NAMALWA (cell line): ENCODE results near the gene FLVCR1.

Experiments
- DNase-seq: peaks from one replicate; pipeline ENCODE4 v3.0.0-alpha.2; 2015; ENCODE audit warnings: low spot score

The FLVCR1 gene

DNA sequence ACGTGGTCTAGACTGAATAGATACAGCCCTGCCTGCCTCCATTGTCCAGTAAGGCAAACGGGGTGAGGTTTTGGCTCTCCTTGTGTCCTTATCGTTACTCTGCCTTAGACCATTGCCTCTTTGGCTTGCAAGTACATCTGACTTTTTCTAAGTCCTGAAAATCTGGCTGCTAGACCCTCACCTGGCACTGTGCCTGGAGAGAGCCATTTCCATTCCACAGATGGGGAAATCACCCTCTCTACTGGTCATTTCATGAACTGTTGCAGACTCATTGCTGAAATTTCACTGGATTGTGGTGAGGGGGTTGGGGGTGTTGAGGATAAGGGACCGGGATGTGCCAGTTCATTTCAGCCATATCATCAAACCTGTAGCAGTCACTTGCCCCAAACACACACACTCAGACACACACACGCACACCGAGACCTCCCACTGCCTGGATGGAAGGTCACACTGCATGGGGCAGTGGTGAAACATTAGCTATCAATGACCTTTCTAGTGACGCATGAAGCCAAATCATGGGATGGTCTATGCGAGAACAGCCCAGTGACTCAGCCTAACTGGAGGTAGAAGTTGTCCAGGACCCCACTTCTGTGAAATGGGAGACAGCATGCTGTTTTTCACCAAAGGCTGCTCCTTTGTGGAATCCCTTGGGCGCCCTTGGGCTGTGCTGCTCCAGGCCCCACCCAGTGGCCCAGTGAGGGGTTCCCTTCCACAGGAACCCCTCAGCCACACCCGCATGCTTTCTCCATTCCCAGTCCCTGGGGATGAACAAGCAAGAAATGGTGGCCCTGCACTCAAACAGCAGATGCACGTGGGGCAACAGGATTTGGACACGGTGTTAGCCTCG is 57.4 kb downstream of the FLVCR1 start:
- peak; percentile 15 for DNase-seq

DNA sequence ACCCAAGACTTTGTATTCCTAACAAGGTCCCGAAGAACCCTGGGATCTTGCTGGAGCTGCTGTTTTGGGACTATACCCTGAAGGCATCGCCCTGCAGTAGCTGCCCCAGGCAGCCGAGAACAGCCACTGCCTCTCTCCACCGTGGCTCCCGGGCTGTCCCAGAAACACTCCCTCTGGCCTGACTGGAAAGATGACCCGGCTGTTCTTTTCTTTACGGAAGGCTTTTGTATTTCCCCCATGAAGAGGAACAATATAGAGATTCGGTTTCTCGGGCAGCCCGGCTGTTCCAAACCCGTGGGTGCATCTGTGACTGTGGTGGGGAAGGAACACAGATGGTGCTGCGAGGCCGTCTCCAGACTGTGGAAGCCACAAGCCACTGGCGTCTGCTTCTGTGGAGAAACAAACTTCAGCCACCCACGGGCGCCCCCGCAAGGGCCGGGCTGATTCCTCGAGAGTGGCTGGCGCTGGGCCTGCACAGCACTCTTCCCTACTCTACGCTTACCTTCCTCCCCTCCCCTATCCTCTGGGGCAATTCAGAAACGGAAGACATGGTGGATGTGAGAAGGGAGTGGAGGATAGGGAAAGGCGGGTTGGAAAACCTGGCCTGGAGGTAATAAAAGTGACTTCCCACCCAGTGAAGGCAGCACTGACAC is 58.5 kb downstream of the FLVCR1 start:
- DNase-seq: no peak

DNA sequence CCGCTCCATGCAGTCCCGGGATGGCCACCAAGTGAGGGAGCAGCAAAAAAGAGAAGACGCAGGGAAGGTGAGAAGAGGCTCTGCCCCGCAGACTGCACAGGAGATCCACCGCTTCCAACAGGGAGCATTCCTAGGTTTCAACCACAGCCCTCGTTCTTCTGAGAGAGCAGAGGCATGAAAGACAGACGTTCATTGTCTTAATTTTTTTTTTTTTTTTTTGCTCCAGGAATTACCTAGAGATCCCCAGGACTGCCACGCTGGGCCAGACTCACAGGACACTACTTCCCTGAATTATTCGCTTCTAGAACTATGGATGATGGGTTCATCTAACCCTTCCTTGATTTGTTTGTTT is 59.0 kb downstream of the FLVCR1 start:
- DNase-seq: no peak

DNA sequence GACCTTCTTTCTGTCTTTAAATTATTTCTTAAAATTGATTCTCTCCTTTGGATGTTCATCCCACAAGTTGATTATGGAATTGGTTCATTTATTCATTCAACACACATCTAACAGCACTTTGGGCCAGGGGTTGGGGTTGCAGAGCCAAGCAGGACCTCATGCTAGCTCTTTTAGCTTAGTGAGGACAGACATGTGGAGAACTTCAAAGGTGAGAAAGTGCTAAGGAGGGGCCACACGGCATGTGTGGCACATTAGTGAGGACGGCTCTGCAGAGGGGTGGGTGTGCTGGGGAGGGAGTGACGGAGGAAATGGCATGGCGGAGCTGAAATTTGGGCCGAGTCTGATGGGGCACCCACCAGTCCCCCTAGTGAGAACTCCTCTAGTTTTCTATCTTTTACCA is 59.8 kb downstream of the FLVCR1 start:
- no peak for DNase-seq

DNA sequence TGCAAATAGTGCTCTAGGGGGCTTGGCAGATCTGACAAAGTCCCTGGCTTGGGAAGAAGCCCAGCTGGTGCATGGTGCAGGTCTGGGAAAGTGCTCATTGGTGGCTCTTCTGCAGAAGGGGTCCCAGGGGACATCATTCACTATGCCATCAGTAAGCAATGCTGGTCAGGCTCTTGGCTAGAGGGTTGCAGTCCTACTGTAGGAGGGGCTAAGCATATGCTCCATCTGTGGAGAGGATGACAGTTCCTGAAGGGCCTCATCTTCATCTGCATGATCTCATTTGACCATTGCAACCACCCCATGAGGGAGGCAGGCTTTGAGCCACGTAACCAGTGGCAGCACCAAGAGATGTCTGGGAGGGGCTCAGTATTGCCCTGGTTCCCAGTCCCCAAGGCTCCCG is 60.7 kb downstream of the FLVCR1 start:
- DNase-seq: no peak

DNA sequence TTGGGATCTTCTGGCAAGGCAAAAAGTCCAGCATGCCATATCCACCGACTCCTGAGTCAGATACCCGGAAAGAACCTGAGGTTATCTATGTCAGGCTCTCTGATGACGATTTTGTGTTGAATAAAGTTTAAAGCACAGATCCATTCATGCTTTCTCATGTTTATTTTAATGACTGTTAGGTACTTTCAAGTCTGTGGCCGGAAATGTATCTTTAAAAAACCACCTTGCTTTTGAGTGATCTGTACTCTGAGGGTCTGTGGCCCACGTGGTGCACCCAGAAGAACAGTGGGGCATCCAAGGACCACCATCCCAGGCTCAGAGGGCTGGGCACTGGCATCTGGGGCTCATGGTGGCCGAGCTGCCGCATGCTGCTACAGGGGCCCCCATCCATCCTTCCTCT is 62.2 kb downstream of the FLVCR1 start:
- no peak for DNase-seq

DNA sequence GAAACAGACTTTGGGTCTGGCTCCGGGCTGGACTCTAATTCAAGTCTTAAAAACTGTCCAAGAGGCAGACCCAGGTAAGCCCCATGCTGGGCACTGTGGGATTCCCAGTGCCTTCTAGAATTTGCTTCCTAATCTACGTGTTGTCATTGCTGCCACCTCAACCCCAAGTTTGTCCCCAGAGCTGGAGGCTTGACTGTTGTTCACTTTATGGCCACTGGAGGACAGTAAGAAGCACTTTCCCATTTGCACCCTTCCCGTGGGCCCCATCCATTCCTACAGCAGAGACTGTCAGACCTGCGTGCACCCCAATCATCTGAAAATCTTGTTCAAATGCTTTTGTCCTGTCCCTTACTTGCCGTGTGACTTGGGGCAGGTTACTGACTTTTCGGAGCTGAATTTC is 62.8 kb downstream of the FLVCR1 start:
- peak; percentile 14 for DNase-seq

DNA sequence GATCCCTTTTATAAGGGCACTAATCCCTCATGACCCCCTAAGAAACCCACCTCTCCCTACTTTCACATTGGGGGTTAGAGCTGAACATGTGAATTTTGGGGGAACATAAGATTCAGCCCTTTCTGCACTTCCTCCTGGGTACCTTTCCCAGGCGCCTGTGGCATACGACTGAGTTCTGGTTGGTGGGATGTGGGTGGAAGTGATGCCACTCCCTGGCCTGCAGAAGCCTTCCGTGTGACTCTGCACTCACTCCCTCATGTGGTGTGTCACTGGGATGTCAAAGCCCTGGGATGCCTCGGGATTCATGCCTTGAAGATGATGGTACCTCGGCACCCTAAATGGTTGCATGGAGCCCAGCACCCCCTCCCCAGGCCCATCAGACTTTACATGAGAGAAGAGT is 63.9 kb downstream of the FLVCR1 start:
- DNase-seq: no peak

DNA sequence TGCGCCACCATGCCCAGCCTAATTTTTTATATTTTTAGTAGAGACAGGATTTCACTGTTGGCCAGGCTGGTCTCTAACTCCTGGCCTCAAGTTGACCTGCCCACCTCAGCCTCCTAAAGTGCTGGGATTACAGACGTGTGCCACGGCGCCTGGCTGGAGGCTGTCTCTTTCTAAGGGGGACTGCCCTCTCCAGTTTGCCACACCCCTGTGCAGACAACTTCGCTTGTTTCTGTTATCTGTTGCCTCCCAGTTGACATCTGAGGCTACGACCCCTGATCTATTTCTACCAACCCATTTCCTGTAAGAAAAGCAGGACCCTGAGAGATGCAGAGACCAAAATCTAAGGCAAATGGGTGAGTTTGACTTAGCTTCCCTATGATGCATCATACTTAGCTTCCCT is 68.3 kb downstream of the FLVCR1 start:
- DNase-seq: no peak

DNA sequence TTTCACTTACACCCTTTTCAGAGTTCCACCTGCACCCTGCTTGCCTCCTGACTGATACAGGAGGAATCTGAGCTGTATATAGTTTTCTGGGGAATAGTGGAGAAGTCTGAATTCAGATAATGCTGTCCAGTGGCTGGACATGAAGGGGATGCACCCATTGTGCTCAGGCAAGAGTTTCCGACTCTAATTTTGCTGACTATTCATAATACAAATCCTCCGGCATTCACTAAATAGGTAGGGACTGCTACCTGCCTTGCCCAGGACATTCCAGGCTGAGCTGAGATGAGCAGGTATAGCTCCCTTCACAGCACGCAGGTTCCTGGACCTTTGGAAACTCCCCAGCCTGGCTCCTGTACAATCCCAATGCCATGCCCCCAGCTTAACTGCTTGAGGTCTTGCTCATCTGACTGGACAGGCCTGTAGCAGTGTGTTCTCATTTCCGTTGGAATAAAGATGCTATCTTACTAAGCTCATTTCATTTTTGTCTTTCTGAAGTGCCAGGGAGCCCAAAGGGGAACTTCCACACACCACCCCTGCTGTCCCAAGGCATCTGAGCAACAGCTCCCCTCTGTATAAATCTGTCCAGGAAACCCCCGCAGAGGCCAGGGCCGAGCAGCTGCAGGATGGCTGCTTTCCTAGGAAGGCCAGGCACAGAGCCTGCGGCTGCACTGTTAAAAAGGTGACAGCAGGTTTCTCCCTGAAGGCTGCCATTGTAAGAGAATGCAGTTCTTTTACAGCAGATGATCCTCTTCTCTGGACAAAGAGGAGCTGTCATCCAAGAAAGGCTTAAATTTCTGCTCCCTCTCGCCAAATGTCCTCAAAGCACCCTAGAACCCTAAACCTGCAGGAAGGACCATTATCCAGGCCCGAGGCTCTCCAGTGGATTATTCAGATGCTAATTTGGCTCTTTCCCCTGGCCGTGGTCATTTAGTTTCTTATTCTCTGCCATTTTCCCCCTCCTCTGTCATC is 70.5 kb downstream of the FLVCR1 start:
- DNase-seq: no peak

DNA sequence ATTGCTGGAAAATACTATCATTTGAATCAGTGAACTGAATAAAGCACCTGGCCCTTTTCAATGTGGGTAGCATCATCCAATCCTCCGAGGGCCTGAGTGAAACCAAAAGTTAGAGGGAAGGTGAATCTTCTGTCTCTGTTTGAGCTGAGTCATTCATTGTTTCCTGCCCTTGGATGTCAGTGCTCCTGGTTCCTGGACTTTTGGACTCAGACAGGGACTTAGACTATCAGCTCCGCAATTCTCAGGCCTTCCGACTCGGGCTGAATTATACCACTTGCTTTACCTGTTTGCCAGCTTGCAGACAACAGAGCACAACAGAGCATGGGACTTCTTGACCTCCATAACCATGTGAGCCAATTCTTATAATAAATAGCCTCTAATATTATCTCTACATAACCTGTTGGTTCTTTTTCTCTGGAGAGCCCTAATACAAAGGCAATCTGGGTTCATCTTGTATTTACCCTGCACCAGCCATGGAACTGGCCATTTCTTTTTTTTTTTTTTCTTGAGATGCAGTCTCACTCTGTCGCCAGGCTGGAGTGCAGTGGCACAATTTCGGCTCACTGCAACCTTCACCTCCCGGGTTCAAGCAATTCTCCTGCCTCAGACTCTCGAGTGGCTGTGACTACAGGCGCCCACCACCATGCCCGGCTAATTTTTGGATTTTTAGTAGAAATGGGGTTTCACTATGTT is 73.1 kb downstream of the FLVCR1 start:
- DNase-seq: no peak

DNA sequence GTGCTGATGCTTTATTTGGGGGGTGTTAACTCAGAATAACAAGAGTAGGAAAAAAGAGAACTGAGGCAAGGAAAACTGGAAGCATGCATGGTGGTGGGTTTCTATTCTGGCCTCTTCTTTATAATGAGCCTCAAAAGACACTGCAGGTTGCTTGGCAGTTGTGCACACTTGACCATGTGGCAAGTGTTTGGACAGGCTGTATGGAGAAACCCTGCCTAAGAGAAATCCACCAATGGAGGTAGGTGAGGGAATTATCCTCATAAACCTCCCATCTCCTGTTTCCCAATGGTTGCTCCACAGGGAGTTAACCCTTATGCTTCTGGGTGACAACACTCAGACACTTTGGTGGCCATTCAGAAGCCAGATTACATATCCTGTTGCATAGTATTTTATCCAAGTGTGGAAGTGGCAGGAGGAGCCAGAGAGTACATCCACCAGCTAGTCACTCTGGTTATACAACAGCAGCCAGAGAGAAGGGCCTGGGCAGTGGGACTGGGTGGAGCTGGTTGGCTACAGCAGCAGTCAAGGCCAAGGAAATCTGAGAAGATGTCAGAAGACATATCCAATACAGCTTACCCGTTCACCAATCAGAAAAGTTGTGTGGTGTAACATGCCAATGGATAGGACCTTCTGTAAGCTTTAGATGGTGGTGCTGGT is 75.9 kb downstream of the FLVCR1 start:
- DNase-seq: no peak

DNA sequence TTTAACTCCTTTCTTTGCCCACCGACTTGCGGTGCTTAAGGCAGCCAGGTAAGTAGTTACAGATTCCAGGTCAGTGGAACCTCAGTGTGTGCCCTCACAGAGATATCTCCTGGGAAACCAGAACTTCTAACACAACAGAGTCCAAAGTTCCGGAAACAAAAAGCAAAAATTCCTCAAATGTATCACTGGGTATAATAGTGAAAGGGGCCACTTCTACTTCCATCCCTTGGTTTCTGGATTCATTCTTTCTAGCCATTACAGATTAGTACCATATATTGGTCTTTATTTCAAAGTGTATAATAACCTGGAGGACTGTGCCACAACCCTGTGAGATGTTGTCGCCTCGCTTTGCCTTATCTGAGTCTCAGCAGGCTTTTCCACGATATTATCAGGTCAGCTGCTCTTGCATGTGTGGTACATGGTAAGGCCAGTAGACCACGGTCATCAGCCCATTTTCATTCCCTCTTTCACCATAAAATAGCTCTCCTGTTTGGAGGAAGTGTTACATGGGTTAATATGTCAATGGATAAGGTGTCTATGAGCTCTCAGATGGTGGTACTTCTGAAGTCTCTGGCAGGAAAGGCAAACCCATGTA is 77.4 kb downstream of the FLVCR1 start:
- DNase-seq: no peak

DNA sequence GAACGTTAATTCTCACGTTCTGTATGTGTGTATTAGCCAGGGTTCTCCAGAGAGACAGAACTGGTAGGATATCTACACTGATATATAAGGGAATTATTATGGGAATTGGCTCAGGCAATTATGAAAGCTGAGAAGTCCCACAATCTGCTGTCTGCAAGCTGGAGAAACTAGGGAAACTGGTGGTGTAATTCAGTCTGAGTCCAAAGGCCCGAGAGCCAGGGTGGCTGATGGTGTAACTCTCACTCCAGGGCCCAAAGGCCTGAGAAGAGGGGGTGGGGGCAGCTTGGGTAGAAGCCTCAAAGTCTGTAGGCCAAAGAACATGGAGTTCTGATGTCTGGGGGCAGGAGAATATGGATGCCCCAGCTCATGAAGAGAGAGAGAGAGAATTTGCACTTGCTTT is 79.0 kb downstream of the FLVCR1 start:
- DNase-seq: no peak

DNA sequence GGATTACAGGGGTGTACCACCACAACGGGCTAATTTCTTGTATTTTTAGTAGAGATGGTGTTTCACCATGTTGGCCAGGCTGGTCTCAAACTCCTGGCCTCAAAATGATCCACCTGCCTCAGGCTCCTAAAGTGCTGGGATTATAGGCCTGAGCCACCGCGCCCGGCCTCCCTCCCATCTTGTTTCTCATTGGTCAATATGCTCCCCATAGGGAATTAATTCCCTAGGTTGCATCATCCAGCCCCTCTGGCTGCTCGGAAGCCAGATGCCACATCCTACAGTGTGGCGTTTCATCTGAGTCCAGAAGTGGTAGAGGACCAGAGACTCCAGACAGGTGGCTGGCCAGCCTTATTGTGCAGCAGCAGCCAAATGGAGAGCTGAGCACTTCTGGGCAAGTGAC is 80.8 kb downstream of the FLVCR1 start:
- no peak for DNase-seq

DNA sequence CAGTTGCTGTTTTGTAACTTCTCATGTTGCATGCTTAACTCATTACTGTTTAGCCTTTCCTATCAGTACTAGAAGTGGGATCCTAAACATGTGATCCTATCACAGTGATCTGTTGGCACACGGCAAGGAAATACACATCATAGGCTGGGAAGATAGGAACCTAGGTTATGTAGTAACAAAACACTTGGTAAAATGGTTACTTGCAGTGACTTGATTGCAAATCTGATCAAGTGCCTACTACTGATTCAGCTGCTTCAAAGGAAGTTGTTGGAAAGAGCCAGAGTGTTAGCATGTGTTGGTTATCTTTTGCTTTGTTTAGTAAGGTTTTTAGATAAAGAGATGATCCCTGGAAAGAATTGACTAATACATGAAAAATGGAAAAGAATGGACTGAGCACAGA is 83.4 kb downstream of the FLVCR1 start:
- no peak for DNase-seq

DNA sequence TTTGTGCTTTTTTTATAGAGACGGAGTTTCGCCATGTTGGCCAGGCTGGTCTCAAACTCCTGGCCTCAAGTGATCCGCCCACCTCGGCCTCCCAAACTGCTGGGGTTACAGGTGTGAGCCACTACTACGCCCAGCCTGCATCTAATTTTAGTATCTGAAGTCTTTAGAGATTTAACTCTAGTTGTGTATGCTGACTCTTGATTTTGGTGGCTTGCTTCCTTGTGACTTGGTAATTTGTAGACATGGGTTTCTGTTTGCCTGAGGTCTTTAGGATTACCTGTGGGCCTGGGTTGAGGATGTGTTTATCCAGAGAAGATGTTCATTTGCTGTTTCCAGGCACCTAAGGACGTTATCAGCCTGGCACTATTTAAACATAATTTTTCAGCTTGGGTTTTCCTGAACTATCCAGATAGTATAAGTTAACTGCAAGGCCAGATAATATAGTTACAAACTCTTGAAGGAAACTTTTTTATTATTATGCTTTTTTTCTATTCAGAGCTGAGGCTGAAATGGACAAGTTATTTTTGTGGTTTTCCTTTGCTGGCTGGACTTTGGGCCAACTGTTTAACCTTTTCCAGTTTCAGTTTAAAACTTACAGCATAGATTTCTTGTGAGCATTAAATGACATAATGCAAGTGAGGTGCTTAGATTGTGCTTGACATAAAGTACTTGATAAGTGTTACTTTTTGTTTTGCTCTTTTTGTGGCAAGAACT is 84.8 kb downstream of the FLVCR1 start:
- no peak for DNase-seq

DNA sequence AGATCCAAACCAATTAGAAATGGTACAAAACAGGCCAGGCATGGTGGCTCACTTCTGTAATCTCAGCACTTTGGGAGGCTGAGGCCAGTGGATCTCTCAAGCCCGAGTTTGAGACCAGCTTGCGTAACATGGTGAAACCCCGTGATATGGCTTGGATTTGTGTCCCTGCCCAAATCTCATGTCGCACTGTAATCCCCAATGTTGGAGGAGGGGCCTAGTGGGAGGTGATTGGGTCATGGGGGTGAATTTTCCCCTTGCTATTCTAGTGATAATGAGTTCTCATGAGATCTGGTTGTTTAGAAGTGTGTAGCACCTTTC is 85.3 kb downstream of the FLVCR1 start:
- no peak for DNase-seq

DNA sequence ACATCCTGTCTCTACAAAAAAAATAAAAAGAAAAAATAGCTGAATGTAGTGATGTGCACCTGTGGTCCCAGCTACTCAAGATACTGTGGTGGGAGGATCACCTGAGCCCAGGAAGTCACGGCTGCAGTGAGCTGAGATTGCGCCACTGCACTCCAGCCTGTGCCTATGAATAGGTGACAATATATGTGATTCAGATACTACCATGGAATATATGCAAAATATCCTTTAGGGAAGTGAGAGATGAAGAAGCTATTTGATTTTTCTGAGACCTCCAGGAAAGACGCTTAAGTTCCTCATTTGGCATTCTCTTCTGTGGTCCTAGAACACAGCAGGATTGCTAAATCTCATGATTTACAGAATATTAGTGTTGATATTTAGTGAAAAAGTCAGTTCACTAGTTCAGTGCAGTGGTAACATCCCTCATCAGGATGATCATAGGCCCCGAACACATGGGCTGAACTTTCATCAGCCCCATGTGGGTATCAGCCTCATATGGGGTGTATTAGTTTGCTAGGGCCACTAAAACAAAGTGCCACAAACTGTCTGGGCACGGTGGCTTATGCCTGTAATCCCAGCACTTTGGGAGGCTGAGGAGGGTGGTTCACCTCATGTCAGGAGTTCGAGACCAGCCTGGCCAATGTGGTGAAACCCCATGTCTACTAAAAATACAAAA is 86.3 kb downstream of the FLVCR1 start:
- peak; percentile 42 for DNase-seq

DNA sequence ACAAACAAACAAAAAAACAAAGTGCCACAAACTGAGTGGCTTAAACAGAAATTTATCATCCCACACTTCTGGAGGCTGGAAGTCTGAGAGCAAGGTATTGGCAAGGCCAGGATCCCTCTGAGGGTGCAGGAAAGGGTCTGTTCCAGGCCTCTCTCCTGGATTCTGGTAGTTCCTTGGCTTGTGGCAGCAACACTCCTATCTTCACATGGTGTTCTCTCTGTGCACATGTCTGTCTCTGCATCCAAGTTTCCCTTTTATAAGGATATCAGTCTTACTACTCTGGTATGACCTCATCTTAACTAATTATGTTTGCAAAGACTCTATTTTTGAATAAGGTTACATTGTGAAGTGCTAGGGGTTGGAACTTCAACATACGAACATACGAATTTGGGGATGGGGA is 87.0 kb downstream of the FLVCR1 start:
- DNase-seq: no peak
